Measurements from ENCODE around the gene PSPH. TPM values are rescaled to one million over a fixed set of nuclear protein-coding genes. Genes with fewer than 3 reads are reported as not detected.

Gene PSPH
- total and polyA plus RNA-seq, 10 of the 15 experiments (the other 5 are each of a cell fraction or from before 2014, with no cell fraction given): 5.2 to 36.4 (median 23.9) TPM

DNA sequence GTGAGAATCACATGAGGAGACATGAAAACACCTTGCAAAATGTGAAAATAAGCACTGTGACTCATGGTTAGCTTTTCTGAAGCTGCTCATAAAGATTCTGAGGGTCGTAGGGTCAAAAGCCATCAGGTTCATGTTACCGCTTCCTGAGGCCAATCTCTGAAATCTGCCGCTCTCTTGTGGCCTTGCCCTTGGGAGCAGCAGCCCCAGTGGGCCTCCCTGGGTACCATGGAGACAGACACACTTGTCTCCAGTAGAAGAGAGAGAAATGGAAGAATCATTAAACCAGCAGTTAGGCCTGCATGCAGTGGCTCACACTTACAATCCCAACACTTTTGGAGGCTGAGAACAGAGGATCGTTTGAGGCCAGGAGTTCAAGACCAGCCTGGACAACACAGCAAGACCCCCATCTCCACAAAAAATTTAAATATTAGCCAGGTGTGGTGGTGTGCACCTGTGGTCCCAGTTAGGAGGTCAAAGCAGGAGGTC lies 44.0 kb downstream of the PSPH start:
- RAD21 ChIA-PET (ENCODE audit: unreplicated experiment): interaction anchor here (1.6 to 3.9 kb wide), 2 partner anchors 57 to 67 kb away, joined by 4 to 18 read pairs; partner anchors contain the start of gene SUMF2
- SMC1A ChIA-PET (ENCODE audit: uncharacterized antibody, unreplicated experiment): interaction anchor here (0.9 to 1.5 kb wide), 5 partner anchors 44 to 366 kb away, joined by 3 to 4 read pairs (median 3); partner anchors contain the start of gene PSPH
- H3K27me3 ChIP-seq (replicated peaks in 1 of 2; ENCODE audit: control insufficient read depth in 2 of 2, insufficient read depth in 2 of 2, low read length in 1 of 2): no peaks in the 10 kb centered on the region
- DNase-seq (ENCODE audit: low read depth, low spot score) (no peak), ATAC-seq (no peak), FAIRE-seq (no peak)
- no peak overlapping the region for H2AFZ ChIP-seq (ENCODE audit: control insufficient read depth, low read depth, low read length)
- no peaks in the 10 kb centered on the region for H3K4me1 ChIP-seq (ENCODE audit: control insufficient read depth, insufficient read depth, low read length)
- no peak overlapping the region for H3K4me2 ChIP-seq (ENCODE audit: control insufficient read depth, insufficient read depth)
- no peaks in the 10 kb centered on the region for H4K20me1 ChIP-seq (ENCODE audit: control insufficient read depth, insufficient read depth)
- 76% methylated on average over 4 of the region's 4 CpGs for WGBS (ENCODE audit: insufficient coverage, insufficient replicate concordance, low lambda C conversion rate, missing lambda C conversion rate)
- CTCF ChIA-PET: interaction anchor here (1.1 to 11.2 kb wide), 4 partner anchors 12 to 366 kb away, joined by 4 to 95 read pairs (median 6); no protein-coding TSS in a partner anchor
- H3K27ac ChIP-seq (ENCODE audit: control insufficient read depth, insufficient read depth): no peak overlapping the region
- no peak overlapping the region for H3K4me3 ChIP-seq
- in situ Hi-C loops (cut with MboI): no loop called here
- intact Hi-C loops (cut with micrococcal nuclease; ENCODE audit: unreplicated experiment): no loop called here
- 0 out of 4 replicates have a peak, but pooled peaks cover 0 to 3% of the 10 kb centered on the region in 2 experiments for H3K36me3 ChIP-seq (ENCODE audit: control insufficient read depth in 2 of 2, insufficient read depth in 2 of 2, low read length in 1 of 2)
- H3K9ac ChIP-seq (ENCODE audit: control insufficient read depth, insufficient read depth, low read length): no peak overlapping the region
- H3K79me2 ChIP-seq (ENCODE audit: control insufficient read depth, insufficient read depth, low read length): no peaks in the 10 kb centered on the region
- POLR2A ChIA-PET: interaction anchor here (0.9 to 1.1 kb wide), 2 partner anchors 44 to 57 kb away, joined by 3 to 4 read pairs; partner anchors contain the start of genes CCT6A, PSPH and SUMF2
- no peaks in the 10 kb centered on the region for H3K9me3 ChIP-seq (replicated peaks; ENCODE audit: control insufficient read depth, insufficient read depth, low read length)
- no TSS peak for BruUV-seq (replicated peaks)
- TF ChIP-seq SMAD5 (IDR thresholded peaks at IDR 0.05; ENCODE audit: low read depth) (no peak), JUNB (IDR thresholded peaks at IDR 0.05) (no peak), NR2C1 (IDR thresholded peaks at IDR 0.05) (peak; percentile 61), ZNF384 (IDR thresholded peaks at IDR 0.05; ENCODE audit: borderline replicate concordance, low read depth, low read length) (0 out of 2 replicates have a peak, but pooled peaks have one; percentile 7), CEBPB (IDR thresholded peaks at IDR 0.05; ENCODE audit: borderline replicate concordance in 1 of 2, low read depth in 2 of 2, low read length in 2 of 2) (no peak), SMAD1 (IDR thresholded peaks at IDR 0.05; ENCODE audit: low read depth, partially characterized antibody) (no peak), NR2F1 (conservative IDR thresholded peaks at IDR 0.05) (peak; percentile 86), NFXL1 (IDR thresholded peaks at IDR 0.05; ENCODE audit: borderline replicate concordance) (no peak), RCOR1 (conservative IDR thresholded peaks at IDR 0.05; ENCODE audit: low read depth, low read length) (no peak), MTA2 (IDR thresholded peaks at IDR 0.05; ENCODE audit: low read depth) (no peak), POU2F2 (IDR thresholded peaks at IDR 0.05; ENCODE audit: borderline replicate concordance, low read depth, low read length) (no peak), POLR2AphosphoS5 (IDR thresholded peaks at IDR 0.05; ENCODE audit: low read length) (no peak), STAT3 (IDR thresholded peaks at IDR 0.05; ENCODE audit: low read depth, low read length) (no peak), NR2C2 (IDR thresholded peaks at IDR 0.05; ENCODE audit: borderline replicate concordance, control insufficient read depth, insufficient read length, low read depth) (no peak), RELA (IDR thresholded peaks at IDR 0.05; ENCODE audit: borderline replicate concordance, partially characterized antibody) (no peak), SPI1 (IDR thresholded peaks at IDR 0.05; ENCODE audit: borderline replicate concordance, insufficient read depth, low read depth, low read length) (no peak)
- TF ChIP-seq, protein P1, sequence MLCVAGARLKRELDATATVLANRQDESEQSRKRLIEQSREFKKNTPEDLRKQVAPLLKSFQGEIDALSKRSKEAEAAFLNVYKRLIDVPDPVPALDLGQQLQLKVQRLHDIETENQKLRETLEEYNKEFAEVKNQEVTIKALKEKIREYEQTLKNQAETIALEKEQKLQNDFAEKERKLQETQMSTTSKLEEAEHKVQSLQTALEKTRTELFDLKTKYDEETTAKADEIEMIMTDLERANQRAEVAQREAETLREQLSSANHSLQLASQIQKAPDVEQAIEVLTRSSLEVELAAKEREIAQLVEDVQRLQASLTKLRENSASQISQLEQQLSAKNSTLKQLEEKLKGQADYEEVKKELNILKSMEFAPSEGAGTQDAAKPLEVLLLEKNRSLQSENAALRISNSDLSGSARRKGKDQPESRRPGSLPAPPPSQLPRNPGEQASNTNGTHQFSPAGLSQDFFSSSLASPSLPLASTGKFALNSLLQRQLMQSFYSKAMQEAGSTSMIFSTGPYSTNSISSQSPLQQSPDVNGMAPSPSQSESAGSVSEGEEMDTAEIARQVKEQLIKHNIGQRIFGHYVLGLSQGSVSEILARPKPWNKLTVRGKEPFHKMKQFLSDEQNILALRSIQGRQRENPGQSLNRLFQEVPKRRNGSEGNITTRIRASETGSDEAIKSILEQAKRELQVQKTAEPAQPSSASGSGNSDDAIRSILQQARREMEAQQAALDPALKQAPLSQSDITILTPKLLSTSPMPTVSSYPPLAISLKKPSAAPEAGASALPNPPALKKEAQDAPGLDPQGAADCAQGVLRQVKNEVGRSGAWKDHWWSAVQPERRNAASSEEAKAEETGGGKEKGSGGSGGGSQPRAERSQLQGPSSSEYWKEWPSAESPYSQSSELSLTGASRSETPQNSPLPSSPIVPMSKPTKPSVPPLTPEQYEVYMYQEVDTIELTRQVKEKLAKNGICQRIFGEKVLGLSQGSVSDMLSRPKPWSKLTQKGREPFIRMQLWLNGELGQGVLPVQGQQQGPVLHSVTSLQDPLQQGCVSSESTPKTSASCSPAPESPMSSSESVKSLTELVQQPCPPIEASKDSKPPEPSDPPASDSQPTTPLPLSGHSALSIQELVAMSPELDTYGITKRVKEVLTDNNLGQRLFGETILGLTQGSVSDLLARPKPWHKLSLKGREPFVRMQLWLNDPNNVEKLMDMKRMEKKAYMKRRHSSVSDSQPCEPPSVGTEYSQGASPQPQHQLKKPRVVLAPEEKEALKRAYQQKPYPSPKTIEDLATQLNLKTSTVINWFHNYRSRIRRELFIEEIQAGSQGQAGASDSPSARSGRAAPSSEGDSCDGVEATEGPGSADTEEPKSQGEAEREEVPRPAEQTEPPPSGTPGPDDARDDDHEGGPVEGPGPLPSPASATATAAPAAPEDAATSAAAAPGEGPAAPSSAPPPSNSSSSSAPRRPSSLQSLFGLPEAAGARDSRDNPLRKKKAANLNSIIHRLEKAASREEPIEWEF (IDR thresholded peaks at IDR 0.05; ENCODE audit: insufficient replicate concordance, low read depth, low read length): no peak
- TF ChIP-seq, protein P2, sequence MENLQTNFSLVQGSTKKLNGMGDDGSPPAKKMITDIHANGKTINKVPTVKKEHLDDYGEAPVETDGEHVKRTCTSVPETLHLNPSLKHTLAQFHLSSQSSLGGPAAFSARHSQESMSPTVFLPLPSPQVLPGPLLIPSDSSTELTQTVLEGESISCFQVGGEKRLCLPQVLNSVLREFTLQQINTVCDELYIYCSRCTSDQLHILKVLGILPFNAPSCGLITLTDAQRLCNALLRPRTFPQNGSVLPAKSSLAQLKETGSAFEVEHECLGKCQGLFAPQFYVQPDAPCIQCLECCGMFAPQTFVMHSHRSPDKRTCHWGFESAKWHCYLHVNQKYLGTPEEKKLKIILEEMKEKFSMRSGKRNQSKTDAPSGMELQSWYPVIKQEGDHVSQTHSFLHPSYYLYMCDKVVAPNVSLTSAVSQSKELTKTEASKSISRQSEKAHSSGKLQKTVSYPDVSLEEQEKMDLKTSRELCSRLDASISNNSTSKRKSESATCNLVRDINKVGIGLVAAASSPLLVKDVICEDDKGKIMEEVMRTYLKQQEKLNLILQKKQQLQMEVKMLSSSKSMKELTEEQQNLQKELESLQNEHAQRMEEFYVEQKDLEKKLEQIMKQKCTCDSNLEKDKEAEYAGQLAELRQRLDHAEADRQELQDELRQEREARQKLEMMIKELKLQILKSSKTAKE (IDR thresholded peaks at IDR 0.05; ENCODE audit: low read depth, poor library complexity, severe bottlenecking): no peak

All from GM12878 (cell line).